ENCODE measurements around the gene CA10.
A peak's percentile ranks its signal among the peaks of the same experiment; 100 is the strongest.

Gene CA10

GRCh38 chr17:51636291-51636690 lies 522.2 kb downstream of the CA10 start:
- Histone ChIP-seq H3K36me3 (no peaks in the 10 kb centered on the region), H3K4me3 (ENCODE audit: low read depth, low read length) (no peak overlapping the region), H3K27ac (no peak overlapping the region), H3K27me3 (ENCODE audit: insufficient read depth, low read depth, severe bottlenecking) (no peaks in the 10 kb centered on the region), H3K9me3 (ENCODE audit: severe bottlenecking) (no peaks in the 10 kb centered on the region)
- TF ChIP-seq, protein P1, sequence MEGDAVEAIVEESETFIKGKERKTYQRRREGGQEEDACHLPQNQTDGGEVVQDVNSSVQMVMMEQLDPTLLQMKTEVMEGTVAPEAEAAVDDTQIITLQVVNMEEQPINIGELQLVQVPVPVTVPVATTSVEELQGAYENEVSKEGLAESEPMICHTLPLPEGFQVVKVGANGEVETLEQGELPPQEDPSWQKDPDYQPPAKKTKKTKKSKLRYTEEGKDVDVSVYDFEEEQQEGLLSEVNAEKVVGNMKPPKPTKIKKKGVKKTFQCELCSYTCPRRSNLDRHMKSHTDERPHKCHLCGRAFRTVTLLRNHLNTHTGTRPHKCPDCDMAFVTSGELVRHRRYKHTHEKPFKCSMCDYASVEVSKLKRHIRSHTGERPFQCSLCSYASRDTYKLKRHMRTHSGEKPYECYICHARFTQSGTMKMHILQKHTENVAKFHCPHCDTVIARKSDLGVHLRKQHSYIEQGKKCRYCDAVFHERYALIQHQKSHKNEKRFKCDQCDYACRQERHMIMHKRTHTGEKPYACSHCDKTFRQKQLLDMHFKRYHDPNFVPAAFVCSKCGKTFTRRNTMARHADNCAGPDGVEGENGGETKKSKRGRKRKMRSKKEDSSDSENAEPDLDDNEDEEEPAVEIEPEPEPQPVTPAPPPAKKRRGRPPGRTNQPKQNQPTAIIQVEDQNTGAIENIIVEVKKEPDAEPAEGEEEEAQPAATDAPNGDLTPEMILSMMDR (IDR thresholded peaks at IDR 0.05; ENCODE audit: low read depth, low read length): peak; percentile 35; the same call in 1 of the 2 replicates
- DNase-seq: no peak

DNA sequence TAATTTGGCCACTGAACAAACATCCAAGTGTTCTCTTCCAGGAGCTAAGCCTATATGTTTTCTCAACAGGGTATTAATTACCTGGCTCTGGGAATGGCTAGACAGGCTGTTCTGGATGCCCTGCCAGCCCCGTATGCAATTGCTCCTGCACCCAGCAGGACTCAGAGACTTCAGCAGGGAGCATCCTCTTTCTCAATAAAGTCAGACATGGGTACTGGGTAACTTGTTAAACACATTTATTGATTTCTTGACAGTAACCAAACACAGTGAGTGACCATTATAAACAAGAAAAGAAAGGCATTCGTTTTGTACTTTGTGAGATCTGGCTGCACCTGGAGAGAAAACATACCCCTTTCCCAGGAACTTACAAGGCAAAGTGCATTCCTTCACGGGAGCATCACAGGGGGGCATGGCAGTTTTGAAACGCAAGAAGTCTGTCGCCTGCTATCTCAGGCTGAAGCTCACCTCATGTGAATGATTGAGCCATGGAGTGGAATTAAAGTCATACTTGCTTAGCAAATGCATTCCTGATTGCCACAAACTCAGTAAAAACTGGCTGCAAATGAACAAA lies 528.3 kb downstream of the CA10 start:
- H3K27ac ChIP-seq: no peak overlapping the region
- no peaks in the 10 kb centered on the region for H3K9me3 ChIP-seq (ENCODE audit: severe bottlenecking)
- no peak for DNase-seq
- TF ChIP-seq, protein P1 (IDR thresholded peaks at IDR 0.05; ENCODE audit: low read depth, low read length): no peak
- peaks cover 3% of the 10 kb centered on the region; the same call in 1 of the 2 replicates for H3K36me3 ChIP-seq
- no peaks in the 10 kb centered on the region for H3K27me3 ChIP-seq (ENCODE audit: insufficient read depth, low read depth, severe bottlenecking)
- no peak overlapping the region for H3K4me3 ChIP-seq (ENCODE audit: low read depth, low read length)

DNA sequence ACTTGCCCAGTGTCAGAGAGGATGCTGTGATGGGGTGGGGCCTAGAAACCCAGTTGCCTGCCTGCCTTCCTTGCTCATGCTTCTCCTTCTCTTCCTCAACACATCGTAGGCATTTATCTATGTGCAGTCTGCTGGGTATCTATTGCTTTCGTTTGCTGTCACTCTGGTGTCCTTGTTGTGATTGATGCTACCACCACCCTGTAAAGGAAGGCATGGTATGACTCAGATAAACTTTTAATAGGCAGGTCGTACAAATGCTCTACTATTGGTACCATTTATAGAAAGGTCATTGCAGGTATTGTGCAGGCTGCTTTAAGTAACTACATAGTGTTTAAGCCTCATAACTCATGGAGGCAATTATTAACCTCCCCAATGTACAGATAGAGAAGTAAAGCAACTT lies 529.3 kb downstream of the CA10 start:
- no peak overlapping the region for H3K4me3 ChIP-seq (ENCODE audit: low read depth, low read length)
- peaks cover 3% of the 10 kb centered on the region; the same call in 1 of the 2 replicates for H3K36me3 ChIP-seq
- no peak overlapping the region for H3K27ac ChIP-seq
- TF ChIP-seq, protein P1 (IDR thresholded peaks at IDR 0.05; ENCODE audit: low read depth, low read length): no peak
- H3K27me3 ChIP-seq (ENCODE audit: insufficient read depth, low read depth, severe bottlenecking): no peaks in the 10 kb centered on the region
- no peak for DNase-seq
- no peaks in the 10 kb centered on the region for H3K9me3 ChIP-seq (ENCODE audit: severe bottlenecking)

- no peak overlapping the region for H3K27ac ChIP-seq
- no peak for DNase-seq
- H3K27me3 ChIP-seq (ENCODE audit: insufficient read depth, low read depth, severe bottlenecking): no peaks in the 10 kb centered on the region
- H3K36me3 ChIP-seq: peaks cover 3% of the 10 kb centered on the region; the same call in 1 of the 2 replicates
- TF ChIP-seq, protein P1 (IDR thresholded peaks at IDR 0.05; ENCODE audit: low read depth, low read length): no peak
- H3K9me3 ChIP-seq (ENCODE audit: severe bottlenecking): no peaks in the 10 kb centered on the region
- H3K4me3 ChIP-seq (ENCODE audit: low read depth, low read length): no peak overlapping the region
These were observed 530.7 kb downstream of the CA10 start for GRCh38 chr17:51627779-51628178.

DNA sequence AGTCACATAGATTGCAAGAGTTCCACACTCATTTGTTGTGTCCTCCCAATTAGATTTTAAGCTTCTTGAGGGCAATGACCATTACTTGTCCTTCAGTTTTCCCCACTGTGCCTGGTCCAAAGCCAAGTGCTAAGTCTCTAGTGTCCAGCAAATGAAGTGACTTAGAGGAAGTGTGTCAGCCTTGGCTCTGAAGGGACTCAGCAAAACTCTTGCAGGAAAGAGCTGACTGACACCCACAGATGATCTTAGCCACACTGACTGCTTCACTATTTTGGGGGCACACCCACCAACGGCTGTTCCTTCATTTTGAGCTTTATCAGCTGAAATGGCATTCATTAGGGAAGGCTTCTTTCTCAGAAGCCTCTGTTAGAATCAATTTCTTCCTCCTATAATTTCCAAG lies 540.0 kb downstream of the CA10 start:
- Histone ChIP-seq H3K4me3 (ENCODE audit: low read depth, low read length) (no peak overlapping the region), H3K36me3 (no peaks in the 10 kb centered on the region), H3K9me3 (ENCODE audit: severe bottlenecking) (peaks cover 4% of the 10 kb centered on the region), H3K27me3 (ENCODE audit: insufficient read depth, low read depth, severe bottlenecking) (no peaks in the 10 kb centered on the region), H3K27ac (no peak overlapping the region)
- TF ChIP-seq, protein P1 (IDR thresholded peaks at IDR 0.05; ENCODE audit: low read depth, low read length): no peak
- DNase-seq: no peak

DNA sequence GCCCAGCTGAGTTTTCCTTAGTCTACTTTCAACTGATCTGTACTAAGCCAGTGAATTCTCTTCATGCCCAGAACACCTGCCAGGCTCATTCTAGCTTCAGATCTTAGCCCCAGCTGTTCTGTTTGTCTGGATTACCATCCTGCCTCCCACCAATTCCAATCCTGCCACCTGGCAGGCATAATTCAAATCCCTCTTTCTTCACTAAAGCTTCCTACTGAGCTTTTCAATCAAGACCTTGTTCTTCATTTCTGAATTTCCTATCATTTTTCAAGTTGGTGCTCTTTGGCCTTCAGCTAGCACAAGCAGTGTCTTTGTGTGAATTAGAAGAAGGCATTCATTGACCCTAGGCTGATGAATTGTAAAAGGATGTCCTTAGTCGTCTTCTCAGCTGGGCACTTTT lies 540.5 kb downstream of the CA10 start:
- Histone ChIP-seq H3K9me3 (ENCODE audit: severe bottlenecking) (peaks cover 4% of the 10 kb centered on the region), H3K27ac (no peak overlapping the region), H3K27me3 (ENCODE audit: insufficient read depth, low read depth, severe bottlenecking) (no peaks in the 10 kb centered on the region), H3K4me3 (ENCODE audit: low read depth, low read length) (no peak overlapping the region), H3K36me3 (no peaks in the 10 kb centered on the region)
- peak; percentile 79 for DNase-seq
- TF ChIP-seq, protein P1 (IDR thresholded peaks at IDR 0.05; ENCODE audit: low read depth, low read length): no peak

Measured in WERI-Rb-1 (cell line).